GM12801 (cell line): ENCODE data around the gene COL6A3.

Experiments
- TF ChIP-seq, protein P1 (sequence below): IDR thresholded peaks from one replicate; pipeline ENCODE4 v1.5.1; 2011; ENCODE audit warnings: control low read depth; ENCODE audit not compliant: insufficient read length; ENCODE audit errors: extremely low read depth

Gene COL6A3

DNA sequence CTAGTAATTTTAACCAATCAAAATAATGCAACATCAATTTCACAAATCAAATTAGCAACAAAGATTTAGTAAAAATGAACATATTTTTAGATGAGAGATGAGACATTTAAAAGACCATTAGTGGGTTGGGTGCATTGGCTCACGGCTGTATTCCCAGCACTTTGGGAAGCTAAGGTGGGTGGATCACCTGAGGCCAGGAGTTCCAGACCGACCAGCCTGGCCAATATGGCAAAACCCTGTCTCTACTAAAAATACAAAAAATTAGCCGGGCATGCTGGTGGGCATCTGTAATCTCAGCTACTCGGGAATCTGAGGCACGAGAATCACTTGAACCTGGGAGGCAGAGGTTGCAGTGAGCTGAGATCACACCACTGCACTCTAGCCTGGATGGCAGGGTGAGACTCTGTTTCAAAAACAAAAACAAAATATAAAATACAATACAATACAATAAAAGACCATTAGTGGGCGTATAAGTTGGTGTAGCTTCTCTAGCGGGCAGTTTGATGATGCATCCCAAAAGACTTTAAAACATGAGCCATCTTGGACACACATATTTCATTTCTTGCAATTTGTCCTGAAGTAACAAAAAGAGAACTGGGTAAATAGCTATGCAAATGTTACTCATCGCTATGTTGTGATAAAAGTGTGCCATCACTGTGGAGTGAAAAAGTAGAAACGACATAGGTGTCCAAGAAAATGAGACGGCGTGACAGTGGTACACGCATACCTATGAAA, 101.8 kb downstream of the COL6A3 start:
- TF ChIP-seq, protein P1, sequence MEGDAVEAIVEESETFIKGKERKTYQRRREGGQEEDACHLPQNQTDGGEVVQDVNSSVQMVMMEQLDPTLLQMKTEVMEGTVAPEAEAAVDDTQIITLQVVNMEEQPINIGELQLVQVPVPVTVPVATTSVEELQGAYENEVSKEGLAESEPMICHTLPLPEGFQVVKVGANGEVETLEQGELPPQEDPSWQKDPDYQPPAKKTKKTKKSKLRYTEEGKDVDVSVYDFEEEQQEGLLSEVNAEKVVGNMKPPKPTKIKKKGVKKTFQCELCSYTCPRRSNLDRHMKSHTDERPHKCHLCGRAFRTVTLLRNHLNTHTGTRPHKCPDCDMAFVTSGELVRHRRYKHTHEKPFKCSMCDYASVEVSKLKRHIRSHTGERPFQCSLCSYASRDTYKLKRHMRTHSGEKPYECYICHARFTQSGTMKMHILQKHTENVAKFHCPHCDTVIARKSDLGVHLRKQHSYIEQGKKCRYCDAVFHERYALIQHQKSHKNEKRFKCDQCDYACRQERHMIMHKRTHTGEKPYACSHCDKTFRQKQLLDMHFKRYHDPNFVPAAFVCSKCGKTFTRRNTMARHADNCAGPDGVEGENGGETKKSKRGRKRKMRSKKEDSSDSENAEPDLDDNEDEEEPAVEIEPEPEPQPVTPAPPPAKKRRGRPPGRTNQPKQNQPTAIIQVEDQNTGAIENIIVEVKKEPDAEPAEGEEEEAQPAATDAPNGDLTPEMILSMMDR, result no peak

- TF ChIP-seq, protein P1, result no peak
Observed at GRCh38 chr2:237310515-237311114, 103.3 kb downstream of the COL6A3 start.

GRCh38 chr2:237309416-237309815, 104.5 kb downstream of the COL6A3 start:
- TF ChIP-seq, protein P1, result no peak

GRCh38 chr2:237309011-237309410, 105.0 kb downstream of the COL6A3 start:
- TF ChIP-seq, protein P1, result no peak

DNA sequence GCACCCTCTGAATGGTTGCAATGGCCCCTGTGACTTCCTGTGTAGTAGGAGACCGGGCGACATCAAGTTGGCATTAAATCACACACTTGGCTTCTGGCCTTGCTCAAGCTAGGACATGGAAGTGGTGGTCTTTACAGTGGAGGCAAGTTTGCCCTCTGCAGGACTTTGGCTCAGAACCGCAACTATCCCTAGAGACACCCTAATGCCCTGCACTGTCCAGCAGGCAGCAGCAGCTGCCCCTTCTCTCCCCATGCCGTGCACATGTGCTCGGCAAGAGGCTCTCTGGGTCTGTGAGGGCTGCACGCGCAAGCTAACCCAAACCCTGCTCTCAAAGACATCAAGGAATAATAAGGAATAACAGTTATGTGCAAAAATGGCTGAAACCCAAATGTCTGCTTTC, 106.5 kb downstream of the COL6A3 start:
- TF ChIP-seq, protein P1, result no peak

GRCh38 chr2:237306787-237307170, 107.2 kb downstream of the COL6A3 start:
- TF ChIP-seq, protein P1, result no peak

DNA sequence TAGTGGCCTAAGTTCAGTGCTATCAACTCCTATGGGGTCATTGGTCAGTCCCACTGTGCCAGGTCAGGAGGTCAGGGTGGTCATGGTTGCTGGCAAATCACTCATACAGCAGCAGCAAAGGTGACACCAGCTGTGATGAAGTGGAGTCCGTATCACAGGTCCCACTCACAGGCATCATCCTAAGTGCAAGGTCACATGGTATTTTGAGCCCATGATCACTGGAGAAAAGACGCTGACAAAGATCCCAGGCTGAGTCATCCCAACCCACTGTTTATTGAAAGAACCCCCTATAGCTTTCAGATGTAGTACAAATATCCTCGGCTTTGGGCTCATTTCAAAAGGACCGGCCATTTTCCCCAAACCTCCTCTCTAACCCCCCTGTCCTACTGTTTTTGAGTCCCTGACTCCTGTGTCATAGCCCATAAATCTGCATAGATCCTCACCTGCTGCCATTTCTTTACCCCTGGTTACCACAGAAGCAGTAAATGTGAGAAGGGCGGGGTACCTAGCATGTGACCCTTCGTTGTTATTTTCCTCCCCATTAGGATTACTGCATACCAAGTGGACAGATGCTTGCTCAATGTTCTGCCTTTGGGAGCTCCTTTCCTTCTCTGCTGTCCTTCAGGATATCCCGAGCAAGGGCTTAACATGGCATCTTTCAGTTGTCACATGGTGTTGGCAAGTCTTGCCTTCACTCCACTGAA, 107.7 kb downstream of the COL6A3 start:
- TF ChIP-seq, protein P1, result no peak
